Peyer's patch (tissue), 4 donors: ENCODE data around the gene ZNF678.

ENCODE experiments used
- CTCF ChIP-seq, 6 experiments: fragments of 450-650 bp in 4 of 6; fragments of 200-600 bp in 2 of 6; sonication (generic) in 1 of 6; IDR thresholded peaks; one replicate each; pipeline ENCODE4 v1.5.1; 2017 to 2019; ENCODE audit warnings: antibody characterized with exemption in 6 of 6, mild to moderate bottlenecking in 3 of 6, moderate library complexity in 1 of 6
- POLR2A ChIP-seq, 2 donors: fragments of 450-650 bp; IDR thresholded peaks; one replicate each; pipeline ENCODE4 v1.5.1; 2017; ENCODE audit warnings: antibody characterized with exemption in 2 of 2, mild to moderate bottlenecking in 2 of 2, moderate library complexity in 2 of 2

GRCh38 chr1:227559926-227560325 is 3.4 kb upstream of the ZNF678 start:
- TF ChIP-seq CTCF (IDR thresholded peaks at IDR 0.05) = no peak
- TF ChIP-seq POLR2A (IDR thresholded peaks at IDR 0.05) = no peak
